ENCODE data around the gene EPC2.
"Not testable (repeated sequence)": the region's sequence is repeated elsewhere in the genome, so short reads cannot be mapped to it uniquely, and the experiment has no call there.

EPC2 gene

GRCh38 chr2:148752977-148753376 is 108.4 kb downstream of the EPC2 start:
- no peak for TF ChIP-seq CTCF (IDR thresholded peaks at IDR 0.05; ENCODE audit: low read depth, low read length)
- H3K4me3 ChIP-seq (ENCODE audit: low read depth, low read length), result no peak overlapping the region

GRCh38 chr2:148754864-148755263 is 110.3 kb downstream of the EPC2 start:
- H3K4me3 ChIP-seq (ENCODE audit: low read depth, low read length), result no peak overlapping the region

GRCh38 chr2:148756292-148756975 is 111.9 kb downstream of the EPC2 start:
- no peak overlapping the region for H3K4me3 ChIP-seq (ENCODE audit: low read depth, low read length)
- TF ChIP-seq CTCF (IDR thresholded peaks at IDR 0.05; ENCODE audit: low read depth, low read length), result no peak

More at GRCh38 chr2:148754864-148755263, 110.3 kb downstream of the EPC2 start:
- no peak for TF ChIP-seq CTCF (IDR thresholded peaks at IDR 0.05; ENCODE audit: low read depth, low read length)

GRCh38 chr2:148764815-148765214 is 120.3 kb downstream of the EPC2 start:
- no peak overlapping the region for H3K4me3 ChIP-seq (ENCODE audit: low read depth, low read length)
- no peak for TF ChIP-seq CTCF (IDR thresholded peaks at IDR 0.05; ENCODE audit: low read depth, low read length)

GRCh38 chr2:148770047-148770446 is 125.5 kb downstream of the EPC2 start:
- no peak for TF ChIP-seq CTCF (IDR thresholded peaks at IDR 0.05; ENCODE audit: low read depth, low read length)

GRCh38 chr2:148781544-148781943 is 137.0 kb downstream of the EPC2 start:
- no peak overlapping the region for H3K4me3 ChIP-seq (ENCODE audit: low read depth, low read length)
- no peak for TF ChIP-seq CTCF (IDR thresholded peaks at IDR 0.05; ENCODE audit: low read depth, low read length)

More at GRCh38 chr2:148770047-148770446, 125.5 kb downstream of the EPC2 start:
- H3K4me3 ChIP-seq (ENCODE audit: low read depth, low read length), result no peak overlapping the region

- no peak overlapping the region for H3K4me3 ChIP-seq (ENCODE audit: low read depth, low read length)
- no peak for TF ChIP-seq CTCF (IDR thresholded peaks at IDR 0.05; ENCODE audit: low read depth, low read length)
These were observed 144.5 kb downstream of the EPC2 start for GRCh38 chr2:148789059-148789458.

- H3K4me3 ChIP-seq (ENCODE audit: low read depth, low read length), result not testable (repeated sequence)
These were observed 145.6 kb downstream of the EPC2 start for GRCh38 chr2:148790172-148790571.

Data from WI38 (cell line).